HEK293 (cell line): Measurements from ENCODE around the gene TTC22.

ENCODE experiments used
- CTCF ChIA-PET: fragments of 350-600 bp; formaldehyde crosslinking; extraction: SDS; loops from one replicate; lab custom pipeline; 2021; ENCODE audit warnings: antibody characterized with exemption; lab: Yijun Ruan, JAX
- POLR2A ChIA-PET: fragments of 300-600 bp; formaldehyde crosslinking; extraction: SDS; loops from one replicate; lab custom pipeline; 2020; ENCODE audit warnings: antibody characterized with exemption, inconsistent platforms; lab: Yijun Ruan, JAX
- H3K27ac ChIP-seq: fragments of 200-500 bp; sonication (Bioruptor generic); 2 replicates; pipeline ENCODE4 v1.5.1; 2014; ENCODE audit warnings: low read depth, low read length, control low read depth, inconsistent platforms; ENCODE audit errors: extremely low read depth
- H3K36me3 ChIP-seq, 2 experiments: fragments of 200-500 bp in 1 of 2; sonication (Bioruptor generic) in 1 of 2; 1 replicate in 1 of 2; 2 replicates in 1 of 2; pipeline ENCODE4 v1.5.1; 2014 to 2017; ENCODE audit warnings: inconsistent platforms in 2 of 2, low read length in 2 of 2; ENCODE audit not compliant: control insufficient read depth in 2 of 2, insufficient read depth in 1 of 2
- H3K4me1 ChIP-seq: fragments of 200-500 bp; sonication (Bioruptor generic); 2 replicates; pipeline ENCODE4 v1.5.1; 2014; ENCODE audit warnings: mild to moderate bottlenecking, low read length, inconsistent platforms; ENCODE audit not compliant: control insufficient read depth, insufficient read depth
- H3K4me3 ChIP-seq: 2 replicates; pipeline ENCODE4 v1.5.1; 2011; ENCODE audit warnings: low read depth, mild to moderate bottlenecking, control low read depth, low read length, moderate library complexity
- H3K9me3 ChIP-seq: fragments of 200-500 bp; sonication (Bioruptor generic); 2 replicates; pipeline ENCODE4 v1.5.1; 2014; ENCODE audit warnings: low read depth, low read length, inconsistent platforms; ENCODE audit not compliant: control insufficient read depth, insufficient read depth
- GFI1B ChIP-seq: fragments of 450-650 bp; formaldehyde crosslinking; IDR thresholded peaks from 2 replicates; pipeline ENCODE4 v1.5.1; 2016; ENCODE audit warnings: missing biosample characterization, missing genetic modification characterization
- HOXA7 ChIP-seq: sonication (generic); formaldehyde crosslinking; IDR thresholded peaks from 2 replicates; pipeline ENCODE4 v1.8.1; 2022; ENCODE audit warnings: missing genetic modification reagents, borderline replicate concordance
- OSR2 ChIP-seq: fragments of 450-650 bp; formaldehyde crosslinking; IDR thresholded peaks from 2 replicates; pipeline ENCODE4 v1.5.1; 2016; ENCODE audit warnings: missing biosample characterization, missing genetic modification characterization
- SP3 ChIP-seq: fragments of 450-650 bp; formaldehyde crosslinking; IDR thresholded peaks from 2 replicates; pipeline ENCODE4 v1.5.1; 2016; ENCODE audit warnings: missing biosample characterization, missing genetic modification characterization
- ZBTB7A ChIP-seq: fragments of 450-650 bp; formaldehyde crosslinking; IDR thresholded peaks from 2 replicates; pipeline ENCODE4 v1.5.1; 2016; ENCODE audit warnings: low read depth, missing biosample characterization, missing genetic modification characterization
- ZNF140 ChIP-seq: fragments of 450-650 bp; formaldehyde crosslinking; IDR thresholded peaks from 2 replicates; pipeline ENCODE4 v1.5.1; 2016; ENCODE audit warnings: missing biosample characterization, missing genetic modification characterization
- ZNF324 ChIP-seq: fragments of 450-650 bp; formaldehyde crosslinking; IDR thresholded peaks from 2 replicates; pipeline ENCODE4 v1.5.1; 2016; ENCODE audit warnings: missing biosample characterization, missing genetic modification characterization
- ZNF394 ChIP-seq: fragments of 450-650 bp; formaldehyde crosslinking; IDR thresholded peaks from 2 replicates; pipeline ENCODE4 v1.5.1; 2016; ENCODE audit warnings: missing biosample characterization, missing genetic modification characterization, mild to moderate bottlenecking, moderate library complexity, borderline replicate concordance
- ZNF473 ChIP-seq: fragments of 450-650 bp; formaldehyde crosslinking; IDR thresholded peaks from 2 replicates; pipeline ENCODE4 v1.5.1; 2017; ENCODE audit warnings: missing biosample characterization, missing genetic modification characterization
- ZNF521 ChIP-seq: fragments of 450-650 bp; formaldehyde crosslinking; IDR thresholded peaks from 2 replicates; pipeline ENCODE4 v1.5.1; 2017; ENCODE audit warnings: missing biosample characterization, mild to moderate bottlenecking, missing genetic modification characterization
- ZNF561 ChIP-seq: fragments of 450-650 bp; IDR thresholded peaks from 2 replicates; pipeline ENCODE4 v1.5.1; 2018; ENCODE audit warnings: missing biosample characterization, missing genetic modification characterization, borderline replicate concordance
- ZNF670 ChIP-seq: fragments of 450-650 bp; formaldehyde crosslinking; IDR thresholded peaks from 2 replicates; pipeline ENCODE4 v1.5.1; 2016; ENCODE audit warnings: missing biosample characterization, missing genetic modification characterization, low read depth
- ZNF677 ChIP-seq: fragments of 450-650 bp; IDR thresholded peaks from 2 replicates; pipeline ENCODE4 v1.5.0; 2018; ENCODE audit warnings: missing biosample characterization, mild to moderate bottlenecking, missing genetic modification characterization, moderate library complexity
- ZXDB ChIP-seq: fragments of 450-650 bp; formaldehyde crosslinking; IDR thresholded peaks from 2 replicates; pipeline ENCODE4 v1.5.1; 2016; ENCODE audit warnings: missing biosample characterization, missing genetic modification characterization
- TF ChIP-seq, protein P1 (sequence below): fragments of 450-650 bp; formaldehyde crosslinking; IDR thresholded peaks from 2 replicates; pipeline ENCODE4 v1.5.0; 2017; ENCODE audit warnings: missing biosample characterization, missing genetic modification characterization, borderline replicate concordance
- TF ChIP-seq, protein P2 (sequence below): fragments of 450-650 bp; formaldehyde crosslinking; IDR thresholded peaks from 2 replicates; pipeline ENCODE4 v1.5.1; 2016; ENCODE audit warnings: missing biosample characterization, missing genetic modification characterization
- TF ChIP-seq, protein P3 (sequence below): fragments of 450-650 bp; formaldehyde crosslinking; IDR thresholded peaks from 2 replicates; pipeline ENCODE4 v1.5.1; 2016; ENCODE audit warnings: missing biosample characterization, missing genetic modification characterization
- TF ChIP-seq, protein P4 (sequence below): fragments of 450-650 bp; formaldehyde crosslinking; IDR thresholded peaks from 2 replicates; pipeline ENCODE4 v1.5.1; 2016; ENCODE audit warnings: missing biosample characterization, missing genetic modification characterization

Gene TTC22

DNA sequence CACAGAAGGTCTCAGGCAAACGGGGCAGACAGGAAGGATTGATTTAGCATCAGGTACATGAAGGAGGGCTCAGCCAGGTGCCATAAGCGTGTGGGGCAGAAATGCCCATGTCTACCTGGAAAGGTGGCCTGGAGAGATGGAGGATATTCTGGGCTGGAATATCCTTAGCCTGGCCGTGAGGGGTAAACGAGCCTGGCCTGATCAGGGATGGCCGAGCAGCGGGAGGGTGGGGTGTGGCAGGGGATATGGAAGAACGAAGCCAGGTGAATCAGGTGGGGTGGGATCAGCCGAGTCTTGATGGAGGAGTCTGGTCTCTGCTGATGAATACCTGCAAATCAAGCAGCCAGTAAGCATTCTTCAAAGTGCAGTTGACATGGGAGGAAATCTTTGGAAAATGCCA is 35.5 kb upstream of the TTC22 start:
- TF ChIP-seq, protein P1, sequence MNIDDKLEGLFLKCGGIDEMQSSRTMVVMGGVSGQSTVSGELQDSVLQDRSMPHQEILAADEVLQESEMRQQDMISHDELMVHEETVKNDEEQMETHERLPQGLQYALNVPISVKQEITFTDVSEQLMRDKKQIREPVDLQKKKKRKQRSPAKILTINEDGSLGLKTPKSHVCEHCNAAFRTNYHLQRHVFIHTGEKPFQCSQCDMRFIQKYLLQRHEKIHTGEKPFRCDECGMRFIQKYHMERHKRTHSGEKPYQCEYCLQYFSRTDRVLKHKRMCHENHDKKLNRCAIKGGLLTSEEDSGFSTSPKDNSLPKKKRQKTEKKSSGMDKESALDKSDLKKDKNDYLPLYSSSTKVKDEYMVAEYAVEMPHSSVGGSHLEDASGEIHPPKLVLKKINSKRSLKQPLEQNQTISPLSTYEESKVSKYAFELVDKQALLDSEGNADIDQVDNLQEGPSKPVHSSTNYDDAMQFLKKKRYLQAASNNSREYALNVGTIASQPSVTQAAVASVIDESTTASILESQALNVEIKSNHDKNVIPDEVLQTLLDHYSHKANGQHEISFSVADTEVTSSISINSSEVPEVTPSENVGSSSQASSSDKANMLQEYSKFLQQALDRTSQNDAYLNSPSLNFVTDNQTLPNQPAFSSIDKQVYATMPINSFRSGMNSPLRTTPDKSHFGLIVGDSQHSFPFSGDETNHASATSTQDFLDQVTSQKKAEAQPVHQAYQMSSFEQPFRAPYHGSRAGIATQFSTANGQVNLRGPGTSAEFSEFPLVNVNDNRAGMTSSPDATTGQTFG (tag by site-specific recombination): no peak
- TF ChIP-seq ZNF677 (tag by site-specific recombination) (no peak), ZNF140 (tag by site-specific recombination) (no peak), ZXDB (tag by site-specific recombination) (no peak), ZNF324 (tag by site-specific recombination) (no peak), ZNF670 (no peak), ZNF521 (tag by site-specific recombination) (no peak), ZNF394 (tag by site-specific recombination) (no peak), GFI1B (tag by site-specific recombination) (no peak)
- TF ChIP-seq, protein P2, sequence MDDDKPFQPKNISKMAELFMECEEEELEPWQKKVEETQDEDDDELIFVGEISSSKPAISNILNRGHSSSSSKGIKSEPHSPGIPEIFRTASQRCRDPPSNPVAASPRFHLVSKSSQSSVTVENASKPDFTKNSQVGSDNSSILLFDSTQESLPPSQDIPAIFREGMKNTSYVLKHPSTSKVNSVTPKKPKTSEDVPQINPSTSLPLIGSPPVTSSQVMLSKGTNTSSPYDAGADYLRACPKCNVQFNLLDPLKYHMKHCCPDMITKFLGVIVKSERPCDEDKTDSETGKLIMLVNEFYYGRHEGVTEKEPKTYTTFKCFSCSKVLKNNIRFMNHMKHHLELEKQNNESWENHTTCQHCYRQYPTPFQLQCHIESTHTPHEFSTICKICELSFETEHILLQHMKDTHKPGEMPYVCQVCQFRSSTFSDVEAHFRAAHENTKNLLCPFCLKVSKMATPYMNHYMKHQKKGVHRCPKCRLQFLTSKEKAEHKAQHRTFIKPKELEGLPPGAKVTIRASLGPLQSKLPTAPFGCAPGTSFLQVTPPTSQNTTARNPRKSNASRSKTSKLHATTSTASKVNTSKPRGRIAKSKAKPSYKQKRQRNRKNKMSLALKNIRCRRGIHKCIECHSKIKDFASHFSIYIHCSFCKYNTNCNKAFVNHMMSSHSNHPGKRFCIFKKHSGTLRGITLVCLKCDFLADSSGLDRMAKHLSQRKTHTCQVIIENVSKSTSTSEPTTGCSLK: no peak
- no peaks in the 10 kb centered on the region for H3K36me3 ChIP-seq
- H3K4me1 ChIP-seq: no peaks in the 10 kb centered on the region
- no peak overlapping the region for H3K4me3 ChIP-seq
- CTCF ChIA-PET: no interaction called here
- no peak overlapping the region for H3K27ac ChIP-seq
- H3K9me3 ChIP-seq: no peaks in the 10 kb centered on the region
- POLR2A ChIA-PET: no interaction called here

DNA sequence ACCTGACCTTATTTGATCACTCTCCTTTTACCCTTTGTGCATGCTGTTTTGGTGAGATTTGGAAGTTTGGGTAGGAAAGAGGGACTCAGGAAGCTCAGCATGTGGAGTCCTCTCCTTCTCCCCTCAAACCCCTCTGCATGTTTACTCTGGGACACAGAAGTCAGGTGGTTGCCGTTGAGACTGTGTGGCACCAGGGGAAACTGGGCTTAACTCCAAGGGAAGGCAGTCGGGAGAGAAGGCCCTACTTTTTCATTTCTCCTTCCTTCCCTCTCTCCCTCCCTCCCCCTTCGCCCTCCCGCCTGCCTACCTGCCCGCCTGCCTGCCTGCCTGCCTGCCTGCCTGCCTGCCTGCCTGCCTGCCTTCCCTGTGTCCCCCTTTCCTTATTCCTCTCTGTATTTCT is 34.8 kb upstream of the TTC22 start:
- H3K4me1 ChIP-seq: no peaks in the 10 kb centered on the region
- CTCF ChIA-PET: interaction anchor here (0.8 kb wide), 1 partner anchor 29 kb away, joined by 4 read pairs; no protein-coding TSS in a partner anchor
- TF ChIP-seq ZBTB7A (tag by site-specific recombination): no peak
- no peak for TF ChIP-seq ZNF473 (tag by site-specific recombination)
- TF ChIP-seq, protein P3, sequence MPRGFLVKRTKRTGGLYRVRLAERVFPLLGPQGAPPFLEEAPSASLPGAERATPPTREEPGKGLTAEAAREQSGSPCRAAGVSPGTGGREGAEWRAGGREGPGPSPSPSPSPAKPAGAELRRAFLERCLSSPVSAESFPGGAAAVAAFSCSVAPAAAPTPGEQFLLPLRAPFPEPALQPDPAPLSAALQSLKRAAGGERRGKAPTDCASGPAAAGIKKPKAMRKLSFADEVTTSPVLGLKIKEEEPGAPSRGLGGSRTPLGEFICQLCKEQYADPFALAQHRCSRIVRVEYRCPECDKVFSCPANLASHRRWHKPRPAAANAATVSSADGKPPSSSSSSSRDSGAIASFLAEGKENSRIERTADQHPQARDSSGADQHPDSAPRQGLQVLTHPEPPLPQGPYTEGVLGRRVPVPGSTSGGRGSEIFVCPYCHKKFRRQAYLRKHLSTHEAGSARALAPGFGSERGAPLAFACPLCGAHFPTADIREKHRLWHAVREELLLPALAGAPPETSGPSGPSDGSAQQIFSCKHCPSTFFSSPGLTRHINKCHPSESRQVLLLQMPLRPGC (tag by site-specific recombination): no peak
- no peak for TF ChIP-seq SP3
- TF ChIP-seq OSR2 (tag by site-specific recombination): no peak
- TF ChIP-seq, protein P4, sequence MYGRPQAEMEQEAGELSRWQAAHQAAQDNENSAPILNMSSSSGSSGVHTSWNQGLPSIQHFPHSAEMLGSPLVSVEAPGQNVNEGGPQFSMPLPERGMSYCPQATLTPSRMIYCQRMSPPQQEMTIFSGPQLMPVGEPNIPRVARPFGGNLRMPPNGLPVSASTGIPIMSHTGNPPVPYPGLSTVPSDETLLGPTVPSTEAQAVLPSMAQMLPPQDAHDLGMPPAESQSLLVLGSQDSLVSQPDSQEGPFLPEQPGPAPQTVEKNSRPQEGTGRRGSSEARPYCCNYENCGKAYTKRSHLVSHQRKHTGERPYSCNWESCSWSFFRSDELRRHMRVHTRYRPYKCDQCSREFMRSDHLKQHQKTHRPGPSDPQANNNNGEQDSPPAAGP: no peak
- TF ChIP-seq ZNF561 (tag by site-specific recombination): no peak
- no peak for TF ChIP-seq HOXA7 (CRISPR knock-in tag)
- TF ChIP-seq, all 188 proteins: peak for 0
- H3K27ac ChIP-seq: no peak overlapping the region
- POLR2A ChIA-PET: no interaction called here
- no peaks in the 10 kb centered on the region for H3K36me3 ChIP-seq
- H3K4me3 ChIP-seq: no peak overlapping the region
- H3K9me3 ChIP-seq: no peaks in the 10 kb centered on the region
